Upper lobe of left lung (tissue), 6 donors: Measurements from ENCODE around the gene ZSWIM6. TPM values are rescaled to one million over a fixed set of nuclear protein-coding genes. Genes with fewer than 3 reads are reported as not detected.

Source experiments
- ATAC-seq, 2 donors: fragments of 200-7000 bp; cut with Tn5 transposase; one replicate each; pipeline ENCODE4 v1.9.1; 2022; ENCODE audit warnings: mild to moderate bottlenecking in 2 of 2, moderate library complexity in 2 of 2; ENCODE audit not compliant: low FRiP score in 2 of 2
- DNase-seq, 2 donors: peaks; one replicate each; pipeline ENCODE4 v3.0.0-alpha.2; 2019 to 2020
- H3K27ac ChIP-seq, 4 donors: fragments of 200-600 bp; sonication (generic); one replicate each; pipeline ENCODE4 v1.5.1; 2016 to 2019
- H3K27me3 ChIP-seq, 4 donors: fragments of 200-600 bp; sonication (generic); one replicate each; pipeline ENCODE4 v1.5.1; 2017 to 2019
- H3K36me3 ChIP-seq, 4 donors: fragments of 200-600 bp; sonication (generic); one replicate each; pipeline ENCODE4 v1.5.1; 2016 to 2019
- H3K4me1 ChIP-seq, 4 donors: fragments of 200-600 bp; sonication (generic); one replicate each; pipeline ENCODE4 v1.5.1; 2018 to 2019
- H3K4me3 ChIP-seq, 4 donors: fragments of 200-600 bp; sonication (generic); one replicate each; pipeline ENCODE4 v1.5.1; 2017 to 2019; ENCODE audit warnings: mild to moderate bottlenecking in 2 of 4, moderate library complexity in 1 of 4
- H3K9me3 ChIP-seq, 4 donors: fragments of 200-600 bp; sonication (generic); one replicate each; pipeline ENCODE4 v1.5.1; 2018 to 2019
- CTCF ChIP-seq, 6 experiments: fragments of 450-650 bp in 4 of 6; fragments of 200-600 bp in 2 of 6; sonication (generic) in 2 of 6; IDR thresholded peaks; one replicate each; pipeline ENCODE4 v1.5.1; 2016 to 2019; ENCODE audit warnings: antibody characterized with exemption in 6 of 6
- EP300 ChIP-seq, 4 donors: sonication (generic); formaldehyde crosslinking; IDR thresholded peaks; one replicate each; pipeline ENCODE4 v1.5.1; 2017; ENCODE audit warnings: antibody characterized with exemption in 4 of 4, control low read depth in 2 of 4
- POLR2A ChIP-seq, 4 donors: fragments of 450-650 bp; IDR thresholded peaks; one replicate each; pipeline ENCODE4 v1.5.1; 2016 to 2017; ENCODE audit warnings: antibody characterized with exemption in 4 of 4, mild to moderate bottlenecking in 2 of 4
- POLR2AphosphoS5 ChIP-seq, 2 donors: sonication (generic); formaldehyde crosslinking; IDR thresholded peaks; one replicate each; pipeline ENCODE4 v1.5.1; 2017; ENCODE audit warnings: antibody characterized with exemption in 2 of 2
- WGBS, 2 donors: methylation state at CpG; one replicate each; pipeline ENCODE4 v1.1.5; 2017 to 2018; 5-methylcytosine and 5-hydroxymethylcytosine counted together
- total RNA-seq, 6 donors: library from RNA; depleted of rRNA in 4 of 6; stranded (reverse); fragments of >200 nt in 4 of 6; gene quantifications; one replicate each; pipeline versions ENCODE4 v1.1.0 to v1.2.1, GENCODE V29; 2016 to 2021
- donor health status: DM: no; HTN: no; CAD: no; lungs with moderate emphysema.
- donor health status: DM: no; HTN: yes; CAD: no; lungs with severe emphysema.

The ZSWIM6 gene
- total RNA-seq, 6 donors from 2014 or later = 10.5 to 22.3 (median 15.7) TPM

- Histone ChIP-seq H3K36me3 (no peaks in the 10 kb centered on the region), H3K4me3 (no peak overlapping the region), H3K27me3 (no peaks in the 10 kb centered on the region), H3K27ac (no peak overlapping the region), H3K9me3 (no peaks in the 10 kb centered on the region), H3K4me1 (peaks cover 0 to 16% (median 11%) of the 10 kb centered on the region in 4 donors)
- DNase-seq (no peak), ATAC-seq (no peak)
- TF ChIP-seq POLR2A (IDR thresholded peaks at IDR 0.05) = no peak
- no peak for TF ChIP-seq CTCF (IDR thresholded peaks at IDR 0.05)
- no peak for TF ChIP-seq EP300 (IDR thresholded peaks at IDR 0.05)
- no peak for TF ChIP-seq POLR2AphosphoS5 (IDR thresholded peaks at IDR 0.05)
- WGBS, 2 donors = 97 to 100% methylated on average over 1 of the region's 1 CpG
Observed at GRCh38 chr5:61307611-61308010, 24.4 kb upstream of the ZSWIM6 start.

- H3K4me3 ChIP-seq = no peak overlapping the region
- WGBS, 2 donors = 85 to 88% methylated on average over 1 of the region's 1 CpG
- no peak for DNase-seq
Observed at GRCh38 chr5:61308712-61309111, 23.3 kb upstream of the ZSWIM6 start.

GRCh38 chr5:61309115-61309514 is 22.9 kb upstream of the ZSWIM6 start:
- no peaks in the 10 kb centered on the region for H3K9me3 ChIP-seq
- DNase-seq (no peak), ATAC-seq (no peak)
- TF ChIP-seq EP300 (IDR thresholded peaks at IDR 0.05) = no peak
- TF ChIP-seq CTCF (IDR thresholded peaks at IDR 0.05) = no peak
- TF ChIP-seq POLR2AphosphoS5 (IDR thresholded peaks at IDR 0.05) = no peak
- no peak for TF ChIP-seq POLR2A (IDR thresholded peaks at IDR 0.05)
- H3K4me3 ChIP-seq = no peak overlapping the region
- H3K4me1 ChIP-seq = peaks cover 6 to 15% (median 12%) of the 10 kb centered on the region in 4 donors
- no peak overlapping the region for H3K27ac ChIP-seq
- H3K36me3 ChIP-seq = no peaks in the 10 kb centered on the region
- WGBS, 2 donors = 87 to 88% methylated on average over 5 of the region's 5 CpGs
- H3K27me3 ChIP-seq = no peaks in the 10 kb centered on the region

More at GRCh38 chr5:61308712-61309111, 23.3 kb upstream of the ZSWIM6 start:
- no peak overlapping the region for H3K27ac ChIP-seq
- H3K36me3 ChIP-seq = no peaks in the 10 kb centered on the region
- no peaks in the 10 kb centered on the region for H3K27me3 ChIP-seq
- H3K9me3 ChIP-seq = no peaks in the 10 kb centered on the region
- TF ChIP-seq CTCF (IDR thresholded peaks at IDR 0.05) (no peak), POLR2A (IDR thresholded peaks at IDR 0.05) (no peak), POLR2AphosphoS5 (IDR thresholded peaks at IDR 0.05) (no peak)
- ATAC-seq = no peak
- peaks cover 2 to 14% (median 9%) of the 10 kb centered on the region in 4 donors for H3K4me1 ChIP-seq

GRCh38 chr5:61311056-61311610 is 20.9 kb upstream of the ZSWIM6 start:
- 73% methylated on average over 5 of the region's 5 CpGs for WGBS, 2 donors
- TF ChIP-seq CTCF (IDR thresholded peaks at IDR 0.05) = no peak
- H3K36me3 ChIP-seq = no peaks in the 10 kb centered on the region
- H3K27ac ChIP-seq = no peak overlapping the region
- H3K4me1 ChIP-seq = peaks cover 5 to 13% (median 9%) of the 10 kb centered on the region in 4 donors
- H3K4me3 ChIP-seq = no peak overlapping the region
- ATAC-seq (no peak), DNase-seq (no peak)
- H3K27me3 ChIP-seq = no peaks in the 10 kb centered on the region
- H3K9me3 ChIP-seq = no peaks in the 10 kb centered on the region
